Fibroblast of villous mesenchyme (primary cell): Measurements from ENCODE around the gene CD79A. TPM values are rescaled to one million over a fixed set of nuclear protein-coding genes. Genes with fewer than 3 reads are reported as not detected.

Source experiments
- DNase-seq: peaks from one replicate; pipeline ENCODE4 v3.0.0-alpha.2; 2010; ENCODE audit warnings: low read depth
- H3K4me3 ChIP-seq: 2 replicates; pipeline ENCODE4 v1.5.1; 2011; ENCODE audit warnings: low read depth, mild to moderate bottlenecking, low read length
- total RNA-seq: library from RNA; depleted of rRNA; stranded (reverse); fragments of >200 nt; gene quantifications from 2 replicates; pipeline ENCODE4 v1.2.3, GENCODE V29; 2012
- TF ChIP-seq, protein P1 (sequence below): IDR thresholded peaks from 2 replicates; pipeline ENCODE4 v1.5.1; 2012; ENCODE audit warnings: low read depth, mild to moderate bottlenecking, low read length; ENCODE audit not compliant: insufficient read depth

Gene CD79A
- total RNA-seq, 1 donor: not detected

GRCh38 chr19:41915021-41915775 lies 38.1 kb downstream of the CD79A start:
- no peak for DNase-seq
- TF ChIP-seq, protein P1, sequence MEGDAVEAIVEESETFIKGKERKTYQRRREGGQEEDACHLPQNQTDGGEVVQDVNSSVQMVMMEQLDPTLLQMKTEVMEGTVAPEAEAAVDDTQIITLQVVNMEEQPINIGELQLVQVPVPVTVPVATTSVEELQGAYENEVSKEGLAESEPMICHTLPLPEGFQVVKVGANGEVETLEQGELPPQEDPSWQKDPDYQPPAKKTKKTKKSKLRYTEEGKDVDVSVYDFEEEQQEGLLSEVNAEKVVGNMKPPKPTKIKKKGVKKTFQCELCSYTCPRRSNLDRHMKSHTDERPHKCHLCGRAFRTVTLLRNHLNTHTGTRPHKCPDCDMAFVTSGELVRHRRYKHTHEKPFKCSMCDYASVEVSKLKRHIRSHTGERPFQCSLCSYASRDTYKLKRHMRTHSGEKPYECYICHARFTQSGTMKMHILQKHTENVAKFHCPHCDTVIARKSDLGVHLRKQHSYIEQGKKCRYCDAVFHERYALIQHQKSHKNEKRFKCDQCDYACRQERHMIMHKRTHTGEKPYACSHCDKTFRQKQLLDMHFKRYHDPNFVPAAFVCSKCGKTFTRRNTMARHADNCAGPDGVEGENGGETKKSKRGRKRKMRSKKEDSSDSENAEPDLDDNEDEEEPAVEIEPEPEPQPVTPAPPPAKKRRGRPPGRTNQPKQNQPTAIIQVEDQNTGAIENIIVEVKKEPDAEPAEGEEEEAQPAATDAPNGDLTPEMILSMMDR: no peak
- no peak overlapping the region for H3K4me3 ChIP-seq

- TF ChIP-seq, protein P1: no peak
- H3K4me3 ChIP-seq: no peak overlapping the region
- no peak for DNase-seq
Measured at GRCh38 chr19:41915776-41916414, 38.8 kb downstream of the CD79A start.

- no peak for DNase-seq
- H3K4me3 ChIP-seq: no peak overlapping the region
- TF ChIP-seq, protein P1: no peak
Measured at GRCh38 chr19:41917676-41918075, 40.6 kb downstream of the CD79A start.

- DNase-seq: no peak
- no peak overlapping the region for H3K4me3 ChIP-seq
- TF ChIP-seq, protein P1: no peak
Measured at GRCh38 chr19:41918095-41918494, 41.0 kb downstream of the CD79A start.

DNA sequence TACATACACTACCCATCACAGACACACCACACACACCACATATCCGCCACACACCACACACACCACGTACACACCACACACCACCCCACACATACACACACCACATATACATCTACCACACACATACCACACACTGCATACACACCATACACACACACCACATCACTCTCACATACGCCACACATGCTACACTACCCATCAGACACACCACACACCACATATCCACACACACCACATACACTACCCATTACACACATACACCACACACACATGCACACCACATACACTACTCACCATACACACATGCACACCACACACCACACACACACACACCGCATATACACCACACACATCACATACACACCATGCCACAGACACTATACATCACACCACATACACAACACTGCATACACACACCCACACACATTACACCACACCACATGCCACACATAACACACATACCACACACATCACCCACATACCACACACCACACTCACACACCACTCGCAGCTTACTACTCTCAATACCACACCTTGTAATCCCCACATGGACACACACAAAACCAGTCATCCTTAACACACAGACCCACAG lies 41.7 kb downstream of the CD79A start:
- no peak overlapping the region for H3K4me3 ChIP-seq
- no peak for DNase-seq
- TF ChIP-seq, protein P1: no peak

- DNase-seq: no peak
- TF ChIP-seq, protein P1: no peak
- no peak overlapping the region for H3K4me3 ChIP-seq
Measured at GRCh38 chr19:41919948-41920712, 43.1 kb downstream of the CD79A start.
